SK-N-SH treated with all-trans-retinoic acid at 6 μM for 48 hours (cell line): ENCODE measurements around the gene PHKA2.

Experiments used
- ATAC-seq: fragments of 200-7000 bp; cut with Tn5 transposase; 3 replicates; pipeline ENCODE4 v1.9.1; 2020; ENCODE audit warnings: mild to moderate bottlenecking, moderate library complexity
- ARNTL ChIP-seq: fragments of 450-650 bp; formaldehyde crosslinking; IDR thresholded peaks from 2 replicates; pipeline ENCODE4 v1.5.0; 2020; ENCODE audit warnings: low read depth, mild to moderate bottlenecking, moderate library complexity, borderline replicate concordance
- CSDC2 ChIP-seq: fragments of 250-450 bp; sonication (Bioruptor Pico); IDR thresholded peaks from 2 replicates; pipeline ENCODE4 v1.5.0; 2020; ENCODE audit warnings: mild to moderate bottlenecking, moderate library complexity
- ESRRG ChIP-seq: fragments of 250-450 bp; sonication (Bioruptor Pico); IDR thresholded peaks from 2 replicates; pipeline ENCODE4 v1.6.1; 2021; ENCODE audit warnings: mild to moderate bottlenecking
- GLIS3 ChIP-seq: fragments of 250-450 bp; sonication (Bioruptor Pico); IDR thresholded peaks from 2 replicates; pipeline ENCODE4 v1.5.0; 2020; ENCODE audit warnings: mild to moderate bottlenecking, moderate library complexity
- ISL1 ChIP-seq: fragments of 250-450 bp; sonication (Bioruptor Pico); IDR thresholded peaks from 2 replicates; pipeline ENCODE4 v2.1.2; 2022; ENCODE audit warnings: mild to moderate bottlenecking, moderate library complexity
- PPARA ChIP-seq: fragments of 250-450 bp; sonication (Bioruptor Pico); IDR thresholded peaks from 2 replicates; pipeline ENCODE4 v1.5.0; 2020; ENCODE audit warnings: mild to moderate bottlenecking, borderline replicate concordance
- RARB ChIP-seq: fragments of 250-450 bp; sonication (Bioruptor Pico); IDR thresholded peaks from 2 replicates; pipeline ENCODE4 v1.8.0; 2021; ENCODE audit warnings: mild to moderate bottlenecking, moderate library complexity
- SNAI2 ChIP-seq: fragments of 250-450 bp; sonication (Bioruptor Pico); IDR thresholded peaks from 2 replicates; pipeline ENCODE4 v1.5.0; 2020; ENCODE audit warnings: mild to moderate bottlenecking, moderate library complexity
- ZC3H10 ChIP-seq: fragments of 250-450 bp; sonication (Bioruptor Pico); IDR thresholded peaks from 2 replicates; pipeline ENCODE4 v1.5.1; 2021; ENCODE audit warnings: mild to moderate bottlenecking, moderate library complexity
- ZFP3 ChIP-seq: fragments of 250-450 bp; sonication (Bioruptor Pico); IDR thresholded peaks from 2 replicates; pipeline ENCODE4 v1.5.0; 2020; ENCODE audit warnings: mild to moderate bottlenecking, moderate library complexity
- ZFP30 ChIP-seq: fragments of 450-650 bp; formaldehyde crosslinking; IDR thresholded peaks from 2 replicates; pipeline ENCODE4 v1.5.0; 2022; ENCODE audit warnings: mild to moderate bottlenecking, moderate library complexity
- ZNF565 ChIP-seq: fragments of 450-650 bp; formaldehyde crosslinking; conservative IDR thresholded peaks from 2 replicates; pipeline ENCODE4 v1.5.0; 2020; ENCODE audit warnings: low read depth, mild to moderate bottlenecking, moderate library complexity
- ZNF70 ChIP-seq: fragments of 450-650 bp; formaldehyde crosslinking; IDR thresholded peaks from 2 replicates; pipeline ENCODE4 v1.5.0; 2020; ENCODE audit warnings: mild to moderate bottlenecking, moderate library complexity
- ZNF8 ChIP-seq: fragments of 450-650 bp; formaldehyde crosslinking; IDR thresholded peaks from 2 replicates; pipeline ENCODE4 v1.5.0; 2020; ENCODE audit warnings: mild to moderate bottlenecking, moderate library complexity
- TF ChIP-seq, protein P1 (sequence below): fragments of 250-450 bp; sonication (Bioruptor Pico); IDR thresholded peaks from 2 replicates; pipeline ENCODE4 v1.5.1; 2020; ENCODE audit warnings: low read depth, mild to moderate bottlenecking, moderate library complexity
- TF ChIP-seq, protein P2 (sequence below): fragments of 250-450 bp; sonication (Bioruptor Pico); IDR thresholded peaks from 2 replicates; pipeline ENCODE4 v1.8.0; 2021; ENCODE audit warnings: low read depth, mild to moderate bottlenecking, moderate library complexity, borderline replicate concordance
- TF ChIP-seq, protein P3 (sequence below): fragments of 250-450 bp; sonication (Bioruptor Pico); IDR thresholded peaks from 2 replicates; pipeline ENCODE4 v1.5.1; 2021; ENCODE audit warnings: mild to moderate bottlenecking, moderate library complexity
- TF ChIP-seq, protein P4 (sequence below): fragments of 250-450 bp; sonication (Bioruptor Pico); IDR thresholded peaks from 2 replicates; pipeline ENCODE4 v1.5.0; 2020; ENCODE audit warnings: mild to moderate bottlenecking, moderate library complexity
- TF ChIP-seq, protein P5 (sequence below): fragments of 250-450 bp; sonication (Bioruptor Pico); IDR thresholded peaks from 2 replicates; pipeline ENCODE4 v1.8.0; 2020; ENCODE audit warnings: mild to moderate bottlenecking, moderate library complexity, borderline replicate concordance

Gene PHKA2

DNA sequence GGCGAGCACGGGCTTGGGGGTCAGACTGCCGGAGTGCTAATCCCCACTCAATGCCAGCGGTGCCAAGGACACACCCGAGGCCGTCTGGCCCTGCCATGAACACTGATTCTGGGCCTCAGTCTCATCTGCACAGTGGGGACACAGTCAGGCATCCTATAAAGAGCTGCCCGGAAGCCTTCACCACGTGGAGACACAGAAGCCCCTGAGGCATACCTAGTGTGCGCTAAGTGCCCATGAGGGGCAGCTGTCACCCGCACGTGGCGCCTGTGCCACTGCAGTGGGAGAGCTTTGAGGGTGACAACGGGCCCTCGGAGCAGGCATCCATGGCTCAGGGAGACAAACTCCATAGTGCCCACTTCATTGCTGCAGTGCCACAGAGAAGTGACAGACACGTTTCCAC, 86.3 kb downstream of the PHKA2 start:
- ATAC-seq = no peak
- TF ChIP-seq, protein P1, sequence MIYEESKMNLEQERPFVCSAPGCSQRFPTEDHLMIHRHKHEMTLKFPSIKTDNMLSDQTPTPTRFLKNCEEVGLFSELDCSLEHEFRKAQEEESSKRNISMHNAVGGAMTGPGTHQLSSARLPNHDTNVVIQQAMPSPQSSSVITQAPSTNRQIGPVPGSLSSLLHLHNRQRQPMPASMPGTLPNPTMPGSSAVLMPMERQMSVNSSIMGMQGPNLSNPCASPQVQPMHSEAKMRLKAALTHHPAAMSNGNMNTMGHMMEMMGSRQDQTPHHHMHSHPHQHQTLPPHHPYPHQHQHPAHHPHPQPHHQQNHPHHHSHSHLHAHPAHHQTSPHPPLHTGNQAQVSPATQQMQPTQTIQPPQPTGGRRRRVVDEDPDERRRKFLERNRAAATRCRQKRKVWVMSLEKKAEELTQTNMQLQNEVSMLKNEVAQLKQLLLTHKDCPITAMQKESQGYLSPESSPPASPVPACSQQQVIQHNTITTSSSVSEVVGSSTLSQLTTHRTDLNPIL (CRISPR knock-in tag) = no peak
- TF ChIP-seq RARB (no peak), GLIS3 (no peak), ZNF70 (CRISPR knock-in tag) (no peak), ARNTL (CRISPR knock-in tag) (no peak), ZFP30 (CRISPR knock-in tag) (no peak), ISL1 (CRISPR knock-in tag) (no peak)
- TF ChIP-seq, protein P2, sequence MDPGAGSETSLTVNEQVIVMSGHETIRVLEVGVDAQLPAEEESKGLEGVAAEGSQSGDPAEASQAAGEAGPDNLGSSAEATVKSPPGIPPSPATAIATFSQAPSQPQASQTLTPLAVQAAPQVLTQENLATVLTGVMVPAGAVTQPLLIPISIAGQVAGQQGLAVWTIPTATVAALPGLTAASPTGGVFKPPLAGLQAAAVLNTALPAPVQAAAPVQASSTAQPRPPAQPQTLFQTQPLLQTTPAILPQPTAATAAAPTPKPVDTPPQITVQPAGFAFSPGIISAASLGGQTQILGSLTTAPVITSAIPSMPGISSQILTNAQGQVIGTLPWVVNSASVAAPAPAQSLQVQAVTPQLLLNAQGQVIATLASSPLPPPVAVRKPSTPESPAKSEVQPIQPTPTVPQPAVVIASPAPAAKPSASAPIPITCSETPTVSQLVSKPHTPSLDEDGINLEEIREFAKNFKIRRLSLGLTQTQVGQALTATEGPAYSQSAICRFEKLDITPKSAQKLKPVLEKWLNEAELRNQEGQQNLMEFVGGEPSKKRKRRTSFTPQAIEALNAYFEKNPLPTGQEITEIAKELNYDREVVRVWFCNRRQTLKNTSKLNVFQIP (CRISPR knock-in tag) = no peak
- TF ChIP-seq, protein P3, sequence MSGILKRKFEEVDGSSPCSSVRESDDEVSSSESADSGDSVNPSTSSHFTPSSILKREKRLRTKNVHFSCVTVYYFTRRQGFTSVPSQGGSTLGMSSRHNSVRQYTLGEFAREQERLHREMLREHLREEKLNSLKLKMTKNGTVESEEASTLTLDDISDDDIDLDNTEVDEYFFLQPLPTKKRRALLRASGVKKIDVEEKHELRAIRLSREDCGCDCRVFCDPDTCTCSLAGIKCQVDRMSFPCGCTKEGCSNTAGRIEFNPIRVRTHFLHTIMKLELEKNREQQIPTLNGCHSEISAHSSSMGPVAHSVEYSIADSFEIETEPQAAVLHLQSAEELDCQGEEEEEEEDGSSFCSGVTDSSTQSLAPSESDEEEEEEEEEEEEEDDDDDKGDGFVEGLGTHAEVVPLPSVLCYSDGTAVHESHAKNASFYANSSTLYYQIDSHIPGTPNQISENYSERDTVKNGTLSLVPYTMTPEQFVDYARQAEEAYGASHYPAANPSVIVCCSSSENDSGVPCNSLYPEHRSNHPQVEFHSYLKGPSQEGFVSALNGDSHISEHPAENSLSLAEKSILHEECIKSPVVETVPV (CRISPR knock-in tag) = no peak

DNA sequence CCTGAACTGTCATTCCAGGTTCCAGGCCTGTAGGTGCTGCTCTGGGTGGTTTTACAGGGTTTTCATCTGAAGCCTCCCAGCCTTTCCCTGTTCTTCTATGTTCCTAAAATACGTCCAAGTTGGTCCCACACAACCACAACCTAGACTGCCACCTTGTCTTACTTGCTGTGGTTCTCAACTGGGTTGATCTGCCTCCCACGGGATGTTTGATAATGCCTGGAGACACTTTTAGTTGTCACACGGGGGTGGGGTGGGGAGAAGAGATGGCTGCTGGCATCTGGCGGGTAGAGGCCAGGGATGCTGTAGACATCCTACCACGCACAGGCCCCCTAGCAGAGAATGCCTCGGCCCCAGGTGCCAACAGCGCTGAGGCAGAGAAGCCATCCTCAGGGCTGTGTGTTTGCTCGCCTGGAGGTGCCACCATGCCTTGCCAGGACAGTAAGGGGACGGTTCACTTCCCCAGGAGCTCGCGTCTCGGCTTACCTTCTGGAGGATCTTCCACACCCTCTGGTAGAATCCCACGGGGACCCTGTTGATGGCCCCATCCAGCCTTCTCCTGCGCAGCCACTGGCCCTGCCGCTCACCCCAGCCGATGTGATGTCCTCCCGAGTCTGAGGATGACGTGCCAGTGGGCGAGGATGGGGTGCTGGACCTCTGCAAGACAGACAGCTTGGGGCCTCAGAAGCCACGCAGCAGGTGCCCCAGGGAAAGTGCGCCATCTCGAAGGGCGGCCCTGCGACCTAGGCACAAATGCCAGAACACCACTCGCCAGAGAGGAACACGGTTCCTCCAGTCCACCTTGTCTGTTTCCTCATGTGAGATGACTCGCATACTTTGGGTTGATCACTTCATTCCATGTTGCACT, 87.0 kb downstream of the PHKA2 start:
- TF ChIP-seq ESRRG (CRISPR knock-in tag) = no peak
- no peak for TF ChIP-seq ZNF8 (CRISPR knock-in tag)
- TF ChIP-seq, protein P2 (CRISPR knock-in tag) = no peak
- TF ChIP-seq, protein P3 (CRISPR knock-in tag) = no peak
- TF ChIP-seq, protein P4, sequence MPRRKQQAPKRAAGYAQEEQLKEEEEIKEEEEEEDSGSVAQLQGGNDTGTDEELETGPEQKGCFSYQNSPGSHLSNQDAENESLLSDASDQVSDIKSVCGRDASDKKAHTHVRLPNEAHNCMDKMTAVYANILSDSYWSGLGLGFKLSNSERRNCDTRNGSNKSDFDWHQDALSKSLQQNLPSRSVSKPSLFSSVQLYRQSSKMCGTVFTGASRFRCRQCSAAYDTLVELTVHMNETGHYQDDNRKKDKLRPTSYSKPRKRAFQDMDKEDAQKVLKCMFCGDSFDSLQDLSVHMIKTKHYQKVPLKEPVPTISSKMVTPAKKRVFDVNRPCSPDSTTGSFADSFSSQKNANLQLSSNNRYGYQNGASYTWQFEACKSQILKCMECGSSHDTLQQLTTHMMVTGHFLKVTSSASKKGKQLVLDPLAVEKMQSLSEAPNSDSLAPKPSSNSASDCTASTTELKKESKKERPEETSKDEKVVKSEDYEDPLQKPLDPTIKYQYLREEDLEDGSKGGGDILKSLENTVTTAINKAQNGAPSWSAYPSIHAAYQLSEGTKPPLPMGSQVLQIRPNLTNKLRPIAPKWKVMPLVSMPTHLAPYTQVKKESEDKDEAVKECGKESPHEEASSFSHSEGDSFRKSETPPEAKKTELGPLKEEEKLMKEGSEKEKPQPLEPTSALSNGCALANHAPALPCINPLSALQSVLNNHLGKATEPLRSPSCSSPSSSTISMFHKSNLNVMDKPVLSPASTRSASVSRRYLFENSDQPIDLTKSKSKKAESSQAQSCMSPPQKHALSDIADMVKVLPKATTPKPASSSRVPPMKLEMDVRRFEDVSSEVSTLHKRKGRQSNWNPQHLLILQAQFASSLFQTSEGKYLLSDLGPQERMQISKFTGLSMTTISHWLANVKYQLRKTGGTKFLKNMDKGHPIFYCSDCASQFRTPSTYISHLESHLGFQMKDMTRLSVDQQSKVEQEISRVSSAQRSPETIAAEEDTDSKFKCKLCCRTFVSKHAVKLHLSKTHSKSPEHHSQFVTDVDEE (CRISPR knock-in tag) = no peak
- no peak for TF ChIP-seq CSDC2 (CRISPR knock-in tag)
- no peak for TF ChIP-seq SNAI2 (CRISPR knock-in tag)
- TF ChIP-seq ZNF565 = no peak
- no peak for TF ChIP-seq ZC3H10
- TF ChIP-seq ZFP30 (CRISPR knock-in tag) = no peak
- TF ChIP-seq ZFP3 (CRISPR knock-in tag) = no peak
- TF ChIP-seq PPARA (CRISPR knock-in tag) = no peak
- TF ChIP-seq GLIS3 = no peak
- TF ChIP-seq, protein P5, sequence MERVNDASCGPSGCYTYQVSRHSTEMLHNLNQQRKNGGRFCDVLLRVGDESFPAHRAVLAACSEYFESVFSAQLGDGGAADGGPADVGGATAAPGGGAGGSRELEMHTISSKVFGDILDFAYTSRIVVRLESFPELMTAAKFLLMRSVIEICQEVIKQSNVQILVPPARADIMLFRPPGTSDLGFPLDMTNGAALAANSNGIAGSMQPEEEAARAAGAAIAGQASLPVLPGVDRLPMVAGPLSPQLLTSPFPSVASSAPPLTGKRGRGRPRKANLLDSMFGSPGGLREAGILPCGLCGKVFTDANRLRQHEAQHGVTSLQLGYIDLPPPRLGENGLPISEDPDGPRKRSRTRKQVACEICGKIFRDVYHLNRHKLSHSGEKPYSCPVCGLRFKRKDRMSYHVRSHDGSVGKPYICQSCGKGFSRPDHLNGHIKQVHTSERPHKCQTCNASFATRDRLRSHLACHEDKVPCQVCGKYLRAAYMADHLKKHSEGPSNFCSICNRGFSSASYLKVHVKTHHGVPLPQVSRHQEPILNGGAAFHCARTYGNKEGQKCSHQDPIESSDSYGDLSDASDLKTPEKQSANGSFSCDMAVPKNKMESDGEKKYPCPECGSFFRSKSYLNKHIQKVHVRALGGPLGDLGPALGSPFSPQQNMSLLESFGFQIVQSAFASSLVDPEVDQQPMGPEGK (CRISPR knock-in tag) = no peak
- ATAC-seq = no peak
